Activated naive CD4-positive, alpha-beta T cell treated with anti-CD3 and anti-CD28 coated beads, Interleukin-2, amount 10 ng/mL, durations not matched to agents 5 hours and 36 hours (primary cell): ENCODE results near the gene TEAD3. TPM values are rescaled to one million over a fixed set of nuclear protein-coding genes. Genes with fewer than 3 reads are reported as not detected.

ENCODE experiments used
- microRNA-seq: library from miRNA; unstranded; fragments of <30 nt; microRNA quantifications from one replicate; pipeline ENCODE4 v1.2.0, GENCODE V29; 2022; ENCODE audit warnings: borderline microRNAs expressed, borderline replicate concordance
- total RNA-seq, 2 experiments: library from RNA; stranded (reverse); gene quantifications; one replicate each; pipeline ENCODE4 v1.2.3, GENCODE V29; 2021

TEAD3 gene
- total RNA-seq: under 1 TPM; 0.08 to 0.14 TPM

DNA sequence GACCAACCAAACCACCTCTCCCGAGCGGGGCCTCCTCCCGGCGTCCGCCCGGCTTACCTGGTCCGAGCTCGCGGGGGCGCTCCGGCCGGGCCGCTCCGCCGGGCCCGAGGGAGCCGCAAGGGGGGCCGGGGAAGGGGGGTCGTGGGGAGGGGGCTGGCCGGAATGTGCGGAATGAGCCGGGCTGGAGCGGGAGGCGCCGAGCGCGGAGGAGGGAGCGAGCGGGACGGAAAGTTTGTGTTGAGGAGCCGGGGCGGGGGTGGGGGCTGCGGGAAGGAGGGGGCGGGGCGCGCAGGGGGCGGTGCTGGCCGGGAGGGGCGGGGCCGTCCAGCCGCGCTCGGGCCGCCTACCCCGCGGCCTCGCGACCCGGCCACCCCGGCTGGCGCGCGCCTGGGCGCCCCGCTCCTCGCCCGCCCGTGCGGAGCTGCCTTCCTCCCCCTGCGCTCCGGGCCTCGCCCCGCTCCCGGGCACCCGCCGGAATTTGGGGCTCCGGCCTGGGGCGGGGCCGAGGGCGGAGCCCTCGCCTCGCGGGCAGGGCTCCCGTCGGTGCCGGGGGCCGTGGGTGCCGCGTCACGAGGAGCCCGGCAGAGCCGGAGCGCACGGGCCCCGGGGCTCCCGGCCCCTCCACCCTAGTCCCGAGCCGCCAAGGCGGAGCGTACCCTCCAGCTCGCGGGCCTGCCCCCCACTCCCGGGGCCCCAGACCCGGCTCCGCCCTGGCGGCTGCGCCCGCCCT, at the start of gene TEAD3:
TSS of gene TEAD3 (minus strand) at position 239 of the 730 bp plus-strand sequence.

DNA sequence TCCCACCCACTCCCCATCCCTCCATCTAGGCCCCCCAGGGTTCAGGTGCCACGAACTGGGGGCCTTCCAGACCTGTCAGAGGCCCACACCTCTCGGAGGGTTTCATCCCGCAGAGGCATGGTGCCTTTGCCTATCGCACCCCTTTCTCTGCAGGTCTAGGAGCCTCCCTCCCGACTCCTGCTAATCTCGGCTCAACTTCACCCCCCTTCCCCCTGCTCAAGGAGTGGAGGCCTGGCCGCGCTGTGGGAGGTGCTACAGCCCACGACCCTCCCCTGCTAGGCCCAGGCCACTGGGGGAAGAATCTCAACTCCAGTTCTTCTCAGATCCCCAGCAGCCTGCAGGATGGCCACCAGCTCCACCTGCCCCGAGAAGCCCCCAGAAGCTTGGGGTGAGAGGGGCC, 15.9 kb upstream of the TEAD3 start, which contains the start of gene TULP1:
TSS of gene TULP1 (minus strand) at position 157 of the 400 bp plus-strand sequence. CDS start at position 119, 38 bp downstream.

GRCh38 chr6:35468181-35468979, 28.5 kb downstream of the TEAD3 start, which contains the start of gene RPL10A:
RPL10A (plus strand) TSS chr6:35468401; CDS start chr6:35468435, 34 bp downstream.

GRCh38 chr6:35452183-35453090, 44.4 kb downstream of the TEAD3 start, which contains the start of gene FANCE:
FANCE (plus strand) TSS chr6:35452338; CDS start chr6:35452546, 208 bp downstream.

Small RNAs within 50 kb of the gene (microRNA-seq; reads per million reads assigned to microRNA genes)
- not detected for gene MIR7111

Other genes with a start within 250 kb of the TEAD3 start
- gene ZNF76, start 237.3 kb downstream of the TEAD3 start, total RNA-seq: 10 to 100 TPM; 39.6 to 41.6 TPM
- gene DEF6, start 199.3 kb downstream of the TEAD3 start, total RNA-seq: 100 to 1,000 TPM; 207 to 219 TPM
- 10 to 100 TPM; 29.9 to 31.9 TPM for gene PPARD, start 154.5 kb downstream of the TEAD3 start, total RNA-seq
- gene FANCE, start 44.7 kb downstream of the TEAD3 start, total RNA-seq: 10 to 100 TPM; 11.3 to 11.9 TPM
- gene RPL10A, start 28.7 kb downstream of the TEAD3 start, total RNA-seq: 1,000 to 10,000 TPM; 2,065 to 2,105 TPM
- not detected for gene TULP1, start 15.8 kb upstream of the TEAD3 start, total RNA-seq
- 10 to 100 TPM; 65.5 to 65.6 TPM for gene FKBP5, start 191.8 kb upstream of the TEAD3 start, total RNA-seq
- 1 to 10 TPM; 1.3 to 1.7 TPM for gene ARMC12, start 240.0 kb upstream of the TEAD3 start, total RNA-seq